ENCODE results near the gene GRIFIN.

GRCh38 chr7:2513702-2514101, 37.5 kb upstream of the GRIFIN start:
- TF ChIP-seq POLR2A (IDR thresholded peaks at IDR 0.05), result no peak
- TF ChIP-seq, protein P1, sequence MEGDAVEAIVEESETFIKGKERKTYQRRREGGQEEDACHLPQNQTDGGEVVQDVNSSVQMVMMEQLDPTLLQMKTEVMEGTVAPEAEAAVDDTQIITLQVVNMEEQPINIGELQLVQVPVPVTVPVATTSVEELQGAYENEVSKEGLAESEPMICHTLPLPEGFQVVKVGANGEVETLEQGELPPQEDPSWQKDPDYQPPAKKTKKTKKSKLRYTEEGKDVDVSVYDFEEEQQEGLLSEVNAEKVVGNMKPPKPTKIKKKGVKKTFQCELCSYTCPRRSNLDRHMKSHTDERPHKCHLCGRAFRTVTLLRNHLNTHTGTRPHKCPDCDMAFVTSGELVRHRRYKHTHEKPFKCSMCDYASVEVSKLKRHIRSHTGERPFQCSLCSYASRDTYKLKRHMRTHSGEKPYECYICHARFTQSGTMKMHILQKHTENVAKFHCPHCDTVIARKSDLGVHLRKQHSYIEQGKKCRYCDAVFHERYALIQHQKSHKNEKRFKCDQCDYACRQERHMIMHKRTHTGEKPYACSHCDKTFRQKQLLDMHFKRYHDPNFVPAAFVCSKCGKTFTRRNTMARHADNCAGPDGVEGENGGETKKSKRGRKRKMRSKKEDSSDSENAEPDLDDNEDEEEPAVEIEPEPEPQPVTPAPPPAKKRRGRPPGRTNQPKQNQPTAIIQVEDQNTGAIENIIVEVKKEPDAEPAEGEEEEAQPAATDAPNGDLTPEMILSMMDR (IDR thresholded peaks at IDR 0.05), result no peak
- no peak for TF ChIP-seq POLR2AphosphoS5 (IDR thresholded peaks at IDR 0.05)
